ENCODE data around the gene ZNF689.

DNA sequence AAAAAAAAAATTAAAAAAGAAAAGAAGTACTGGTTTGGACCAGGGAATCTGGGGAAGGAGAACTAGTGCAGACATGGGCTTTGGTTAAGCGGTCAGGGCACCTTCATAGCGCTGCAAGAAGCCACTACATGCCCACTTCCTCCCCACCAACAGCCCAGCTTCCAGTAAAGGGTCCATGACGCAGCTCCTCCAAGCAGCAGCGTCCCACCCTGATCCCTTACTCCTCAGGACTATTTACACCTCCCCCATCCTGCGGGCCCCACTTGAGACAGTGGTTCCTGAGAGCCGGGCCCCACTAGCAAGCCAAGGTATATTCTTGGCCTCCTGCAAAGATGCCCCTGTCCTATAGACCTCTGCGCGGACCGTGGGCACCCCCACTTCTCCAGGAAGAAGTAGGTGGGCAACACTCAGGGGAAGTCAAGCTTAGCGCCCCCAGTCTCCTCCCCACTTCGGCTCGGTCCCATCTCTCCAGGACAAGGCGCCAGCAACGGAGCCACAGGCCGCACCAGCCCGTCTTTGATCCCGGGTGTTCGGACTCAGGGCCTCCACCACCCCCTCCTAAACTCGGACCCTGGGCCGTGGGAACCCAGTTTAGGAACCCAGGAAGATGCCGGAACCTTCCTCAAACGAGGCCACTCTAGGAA is 39.7 kb upstream of the ZNF689 start:
- TF ChIP-seq, protein P1, sequence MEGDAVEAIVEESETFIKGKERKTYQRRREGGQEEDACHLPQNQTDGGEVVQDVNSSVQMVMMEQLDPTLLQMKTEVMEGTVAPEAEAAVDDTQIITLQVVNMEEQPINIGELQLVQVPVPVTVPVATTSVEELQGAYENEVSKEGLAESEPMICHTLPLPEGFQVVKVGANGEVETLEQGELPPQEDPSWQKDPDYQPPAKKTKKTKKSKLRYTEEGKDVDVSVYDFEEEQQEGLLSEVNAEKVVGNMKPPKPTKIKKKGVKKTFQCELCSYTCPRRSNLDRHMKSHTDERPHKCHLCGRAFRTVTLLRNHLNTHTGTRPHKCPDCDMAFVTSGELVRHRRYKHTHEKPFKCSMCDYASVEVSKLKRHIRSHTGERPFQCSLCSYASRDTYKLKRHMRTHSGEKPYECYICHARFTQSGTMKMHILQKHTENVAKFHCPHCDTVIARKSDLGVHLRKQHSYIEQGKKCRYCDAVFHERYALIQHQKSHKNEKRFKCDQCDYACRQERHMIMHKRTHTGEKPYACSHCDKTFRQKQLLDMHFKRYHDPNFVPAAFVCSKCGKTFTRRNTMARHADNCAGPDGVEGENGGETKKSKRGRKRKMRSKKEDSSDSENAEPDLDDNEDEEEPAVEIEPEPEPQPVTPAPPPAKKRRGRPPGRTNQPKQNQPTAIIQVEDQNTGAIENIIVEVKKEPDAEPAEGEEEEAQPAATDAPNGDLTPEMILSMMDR (IDR thresholded peaks at IDR 0.05): no peak
- TF ChIP-seq POLR2A (IDR thresholded peaks at IDR 0.05): no peak

Measured in Peyer's patch (tissue), 4 donors.